ENCODE measurements around the gene ELOVL2. TPM values are rescaled to one million over a fixed set of nuclear protein-coding genes. Genes with fewer than 3 reads are reported as not detected.

ELOVL2 gene
- total RNA-seq, 1 donor from 2014 or later = 2.4 TPM

- no peak for DNase-seq (ENCODE audit: missing footprints)
- intact Hi-C loops (cut with DNase I) = no loop called here
- no peak for ATAC-seq
Measured at GRCh38 chr6:10960171-10960570, 83.9 kb downstream of the ELOVL2 start.

GRCh38 chr6:10957414-10957886 is 86.7 kb downstream of the ELOVL2 start:
- DNase-seq (ENCODE audit: missing footprints) (no peak), ATAC-seq (no peak)
- intact Hi-C loops (cut with DNase I) = loop anchor here (10.0 kb wide), 1 partner anchor 537 kb away; no protein-coding TSS in a partner anchor

GRCh38 chr6:10956776-10957175 is 87.3 kb downstream of the ELOVL2 start:
- ATAC-seq (no peak), DNase-seq (ENCODE audit: missing footprints) (no peak)
- intact Hi-C loops (cut with DNase I) = loop anchor here (10.0 kb wide), 1 partner anchor 538 kb away; no protein-coding TSS in a partner anchor

- intact Hi-C loops (cut with DNase I) = loop anchor here (10.0 kb wide), 1 partner anchor 540 kb away; no protein-coding TSS in a partner anchor
- DNase-seq (ENCODE audit: missing footprints) = peak; percentile 87
- peak; percentile 60 for ATAC-seq
Measured at GRCh38 chr6:10954590-10955010, 89.5 kb downstream of the ELOVL2 start.

GRCh38 chr6:10951675-10952282 is 92.3 kb downstream of the ELOVL2 start:
- intact Hi-C loops (cut with DNase I) = loop anchor here (1.0 to 10.0 kb wide), 2 partner anchors 118 to 543 kb away; no protein-coding TSS in a partner anchor
- ATAC-seq = no peak

GRCh38 chr6:10949579-10950490 is 94.3 kb downstream of the ELOVL2 start:
- no peak for ATAC-seq
- intact Hi-C loops (cut with DNase I) = loop anchor here (10.0 kb wide), 1 partner anchor 545 kb away; no protein-coding TSS in a partner anchor
- DNase-seq (ENCODE audit: missing footprints) = no peak

More at GRCh38 chr6:10951675-10952282, 92.3 kb downstream of the ELOVL2 start:
- no peak for DNase-seq (ENCODE audit: missing footprints)

- intact Hi-C loops (cut with DNase I) = no loop called here
- DNase-seq (ENCODE audit: missing footprints) = no peak
- ATAC-seq = no peak
Measured at GRCh38 chr6:10947966-10948365, 96.1 kb downstream of the ELOVL2 start.

- intact Hi-C loops (cut with DNase I) = no loop called here
- no peak for ATAC-seq
- no peak for DNase-seq (ENCODE audit: missing footprints)
Measured at GRCh38 chr6:10945845-10946244, 98.3 kb downstream of the ELOVL2 start.

GRCh38 chr6:10939840-10940239 is 104.3 kb downstream of the ELOVL2 start:
- intact Hi-C loops (cut with DNase I) = no loop called here
- no peak for DNase-seq (ENCODE audit: missing footprints)
- no peak for ATAC-seq

- ATAC-seq (no peak), DNase-seq (ENCODE audit: missing footprints) (no peak)
- intact Hi-C loops (cut with DNase I) = no loop called here
Measured at GRCh38 chr6:10933126-10933525, 111.0 kb downstream of the ELOVL2 start.

Other genes with a start within 250 kb of the ELOVL2 start
- gene MAK, start 205.8 kb downstream of the ELOVL2 start, total RNA-seq = not detected
- gene GCM2, start 162.3 kb downstream of the ELOVL2 start, total RNA-seq = not detected
- gene SYCP2L, start 157.3 kb downstream of the ELOVL2 start, total RNA-seq = 0.92 TPM
- 12.6 TPM for gene SMIM13, start 49.5 kb upstream of the ELOVL2 start, total RNA-seq
- 0.14 TPM for gene ERVFRD-1, start 67.4 kb upstream of the ELOVL2 start, total RNA-seq
- gene NEDD9, start 188.4 kb upstream of the ELOVL2 start, total RNA-seq = 29.3 TPM